ENCODE results near the gene TACC2. TPM values are rescaled to one million over a fixed set of nuclear protein-coding genes. Genes with fewer than 3 reads are reported as not detected.
"Not testable (repeated sequence)": the region's sequence is repeated elsewhere in the genome, so short reads cannot be mapped to it uniquely, and the experiment has no call there.

The TACC2 gene
- polyA plus RNA-seq, 3 donors, result 13.0 to 34.9 (median 19.5) TPM

GRCh38 chr10:122102146-122102868 is 113.3 kb downstream of the TACC2 start:
- WGBS, 3 donors, result 81 to 92% (median 83%) methylated on average over 15 of the region's 15 CpGs
- no peak overlapping the region for H3K27ac ChIP-seq (ENCODE audit: low read depth, low read length)

- no peak overlapping the region for H3K27ac ChIP-seq (ENCODE audit: low read depth, low read length)
- 86 to 96% (median 86%) methylated on average over 3 of the region's 3 CpGs for WGBS, 3 donors
Measured at GRCh38 chr10:122102869-122103525, 114.0 kb downstream of the TACC2 start.

GRCh38 chr10:122103592-122103991 is 114.6 kb downstream of the TACC2 start:
- no peak overlapping the region for H3K27ac ChIP-seq (ENCODE audit: low read depth, low read length)
- 86 to 93% (median 88%) methylated on average over 4 of the region's 4 CpGs for WGBS, 3 donors

DNA sequence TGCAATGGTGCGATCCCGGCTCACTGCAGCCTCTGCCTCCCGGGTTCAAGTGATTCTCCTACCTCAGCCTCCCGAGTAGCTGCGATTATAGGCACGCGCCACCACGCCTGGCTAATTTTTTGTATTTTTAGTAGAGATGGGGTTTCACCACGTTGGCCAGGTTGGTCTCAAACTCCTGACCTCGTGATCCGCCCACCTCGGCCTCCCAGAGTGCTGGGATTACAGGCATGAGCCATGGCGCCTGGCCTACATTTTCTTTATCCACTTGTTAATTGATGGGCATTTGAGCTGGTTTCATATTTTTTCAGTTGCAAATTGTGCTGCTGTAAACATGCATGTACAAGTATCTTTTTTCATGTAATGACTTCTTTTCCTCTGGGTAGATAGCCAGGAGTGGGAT is 119.8 kb downstream of the TACC2 start:
- not testable (repeated sequence) for H3K27ac ChIP-seq (ENCODE audit: low read depth, low read length)
- WGBS, 3 donors, result 92 to 96% (median 94%) methylated on average over 13 of the region's 13 CpGs

DNA sequence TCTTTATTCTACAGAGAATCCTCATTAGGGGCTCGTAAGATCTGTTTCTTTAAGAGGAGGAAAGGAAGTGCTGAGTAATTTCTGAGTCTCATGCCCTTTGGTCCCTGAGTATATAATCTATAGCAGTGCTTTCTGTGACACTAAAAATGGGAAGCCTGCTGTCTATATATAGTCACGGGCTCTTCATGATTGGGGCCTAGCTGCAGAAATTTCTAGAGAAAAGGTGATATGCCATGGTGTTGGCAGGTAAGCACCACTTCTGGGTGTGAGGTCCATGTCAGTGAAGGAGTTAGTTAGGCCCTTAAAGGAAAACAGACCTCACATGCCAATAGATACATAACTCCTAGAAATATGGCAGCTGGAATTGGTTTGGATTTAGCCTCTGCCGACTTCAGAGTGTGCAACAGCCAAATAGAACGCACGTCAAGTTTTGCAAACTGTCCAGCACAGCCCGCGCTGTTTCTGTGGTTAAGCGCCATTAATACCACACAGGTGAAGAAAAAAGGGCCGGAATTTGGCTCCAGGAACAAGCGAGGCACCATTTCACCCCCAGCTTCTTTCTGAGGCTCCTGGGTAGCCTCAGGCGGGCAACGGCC is 123.2 kb downstream of the TACC2 start:
- peak overlapping the region; percentile 44 for H3K27ac ChIP-seq (ENCODE audit: low read depth, low read length)
- WGBS, 3 donors, result 17 to 31% (median 24%) methylated on average over 12 of the region's 12 CpGs

- H3K27ac ChIP-seq (ENCODE audit: low read depth, low read length), result peak overlapping the region; percentile 96
- 0 to 1% (median 1%) methylated on average over 51 to 62 of the region's 63 CpGs for WGBS, 3 donors
Measured at GRCh38 chr10:122112625-122113160, 123.7 kb downstream of the TACC2 start.

DNA sequence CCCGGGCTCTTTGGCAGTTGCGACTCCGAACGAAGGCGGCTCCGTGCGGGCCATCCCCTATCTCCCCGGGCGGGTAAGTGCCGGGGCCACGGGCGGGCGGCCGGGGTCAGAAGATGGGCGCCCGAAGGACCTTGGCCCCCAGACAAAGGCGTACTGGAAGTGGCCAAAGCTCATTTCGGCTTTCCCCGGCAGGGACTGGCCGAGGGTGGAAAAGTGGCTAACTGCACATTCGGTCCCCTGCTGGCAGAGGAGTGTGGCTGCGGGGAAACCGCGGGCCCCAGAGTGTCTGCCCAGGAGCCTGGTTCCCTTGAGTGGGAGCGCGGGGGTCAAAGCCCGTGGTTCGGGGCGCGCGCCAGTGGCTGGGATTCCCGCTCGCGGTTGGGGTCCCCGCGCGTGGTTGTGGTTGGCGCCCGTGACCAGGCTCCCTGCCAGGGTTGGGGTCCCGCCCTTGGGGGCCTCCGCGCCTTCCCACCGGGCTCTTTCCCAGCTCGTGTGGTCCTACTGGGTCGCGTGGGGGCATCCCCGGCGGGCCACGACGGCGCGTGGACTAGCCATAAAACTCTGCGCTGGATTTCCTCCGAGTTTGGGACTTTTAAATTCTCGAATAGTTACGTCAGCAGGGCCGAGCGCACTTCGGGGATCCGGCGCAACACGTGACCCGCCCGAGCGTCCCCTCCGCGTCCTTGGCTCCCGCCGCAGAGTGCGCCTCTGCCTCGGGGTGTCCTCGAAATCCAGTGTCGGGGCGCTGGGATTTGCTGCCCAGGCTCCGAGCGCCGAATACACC is 124.4 kb downstream of the TACC2 start:
- H3K27ac ChIP-seq (ENCODE audit: low read depth, low read length), result peak overlapping the region; percentile 96
- WGBS, 3 donors, result 1 to 2% (median 1%) methylated on average over 68 to 77 of the region's 77 CpGs

DNA sequence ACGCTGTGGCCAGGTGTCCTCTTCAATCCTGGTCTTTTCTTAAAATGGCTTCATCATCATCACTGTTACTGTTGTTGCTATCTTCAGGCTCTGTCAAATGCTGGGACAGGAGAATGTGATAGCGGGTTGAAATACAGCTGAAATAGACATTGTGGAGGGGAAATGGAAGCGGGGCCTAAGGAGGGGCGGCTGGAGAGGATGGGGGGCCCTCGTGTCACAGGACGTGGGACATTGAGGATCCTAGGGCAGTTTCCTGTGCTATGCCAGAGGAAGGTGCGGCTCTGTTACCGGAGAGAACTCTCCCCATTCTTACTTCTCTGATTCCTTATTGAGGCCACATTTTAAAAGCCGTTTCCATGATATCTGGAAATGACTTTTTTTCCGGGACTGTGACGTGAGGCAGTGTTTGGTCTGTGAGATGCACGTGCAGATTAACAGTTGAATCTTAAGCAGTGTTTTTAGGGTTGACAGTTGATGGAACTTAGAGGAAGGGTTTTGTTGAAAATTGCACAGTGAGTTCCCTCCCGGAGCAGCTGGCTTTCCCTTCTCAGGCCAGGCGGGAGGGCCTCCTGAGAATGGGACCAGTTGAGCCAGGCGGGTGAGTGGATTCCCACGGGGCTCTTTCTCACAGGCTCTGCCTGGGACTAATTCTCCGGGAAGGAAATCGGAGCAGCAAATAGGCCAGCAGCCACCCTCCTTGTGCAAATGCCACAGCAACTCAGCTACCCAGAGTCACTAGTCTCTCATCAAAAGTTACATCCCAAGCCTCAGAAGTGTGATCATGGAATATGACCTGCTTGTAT is 125.2 kb downstream of the TACC2 start:
- H3K27ac ChIP-seq (ENCODE audit: low read depth, low read length), result peak overlapping the region; percentile 96
- 26 to 55% (median 42%) methylated on average over 18 of the region's 18 CpGs for WGBS, 3 donors

GRCh38 chr10:122115874-122116273 is 126.9 kb downstream of the TACC2 start:
- no peak overlapping the region for H3K27ac ChIP-seq (ENCODE audit: low read depth, low read length)
- 65 to 72% (median 69%) methylated on average over 4 of the region's 4 CpGs for WGBS, 3 donors

DNA sequence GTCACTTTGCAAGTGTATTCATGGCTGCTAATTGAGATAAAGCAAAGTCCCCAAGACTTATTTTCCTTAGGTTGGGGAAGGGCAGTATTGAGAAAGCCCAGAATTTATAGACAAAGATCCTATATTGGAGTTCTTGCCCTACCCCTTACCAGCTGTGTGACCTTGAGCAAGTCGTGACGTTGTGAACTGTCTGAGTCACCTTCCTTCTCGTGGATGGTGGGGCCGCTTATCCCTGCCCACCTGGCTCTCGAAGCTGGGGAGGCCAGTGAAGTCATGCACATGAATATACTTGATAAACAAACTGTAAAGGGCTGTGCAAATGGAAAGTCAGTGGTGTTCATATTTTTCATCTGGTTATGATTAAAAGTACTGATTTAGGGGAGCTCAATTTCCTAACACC is 127.4 kb downstream of the TACC2 start:
- H3K27ac ChIP-seq (ENCODE audit: low read depth, low read length), result no peak overlapping the region
- 27 to 66% (median 65%) methylated on average over 5 of the region's 5 CpGs for WGBS, 3 donors

DNA sequence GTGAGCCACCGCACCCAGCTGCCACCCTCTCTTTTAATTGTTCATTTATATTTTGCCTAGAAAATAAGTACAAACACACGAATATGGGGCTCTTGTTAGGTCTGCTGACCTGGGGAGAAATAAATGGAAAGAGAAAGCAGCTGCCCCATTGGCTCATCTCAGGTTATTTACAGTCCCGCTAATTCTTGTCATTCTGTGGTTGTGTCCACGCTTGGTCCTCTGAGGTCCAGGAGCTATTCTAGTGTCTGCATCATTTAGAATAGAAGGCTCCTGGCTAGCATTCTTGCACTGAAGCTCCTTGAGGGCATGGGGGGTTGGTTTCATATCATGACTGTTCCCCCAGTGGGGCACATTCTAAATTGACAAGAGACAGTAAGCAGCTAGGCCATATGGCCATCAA is 128.5 kb downstream of the TACC2 start:
- no peak overlapping the region for H3K27ac ChIP-seq (ENCODE audit: low read depth, low read length)
- WGBS, 3 donors, result 88 to 97% (median 90%) methylated on average over 4 of the region's 4 CpGs

DNA sequence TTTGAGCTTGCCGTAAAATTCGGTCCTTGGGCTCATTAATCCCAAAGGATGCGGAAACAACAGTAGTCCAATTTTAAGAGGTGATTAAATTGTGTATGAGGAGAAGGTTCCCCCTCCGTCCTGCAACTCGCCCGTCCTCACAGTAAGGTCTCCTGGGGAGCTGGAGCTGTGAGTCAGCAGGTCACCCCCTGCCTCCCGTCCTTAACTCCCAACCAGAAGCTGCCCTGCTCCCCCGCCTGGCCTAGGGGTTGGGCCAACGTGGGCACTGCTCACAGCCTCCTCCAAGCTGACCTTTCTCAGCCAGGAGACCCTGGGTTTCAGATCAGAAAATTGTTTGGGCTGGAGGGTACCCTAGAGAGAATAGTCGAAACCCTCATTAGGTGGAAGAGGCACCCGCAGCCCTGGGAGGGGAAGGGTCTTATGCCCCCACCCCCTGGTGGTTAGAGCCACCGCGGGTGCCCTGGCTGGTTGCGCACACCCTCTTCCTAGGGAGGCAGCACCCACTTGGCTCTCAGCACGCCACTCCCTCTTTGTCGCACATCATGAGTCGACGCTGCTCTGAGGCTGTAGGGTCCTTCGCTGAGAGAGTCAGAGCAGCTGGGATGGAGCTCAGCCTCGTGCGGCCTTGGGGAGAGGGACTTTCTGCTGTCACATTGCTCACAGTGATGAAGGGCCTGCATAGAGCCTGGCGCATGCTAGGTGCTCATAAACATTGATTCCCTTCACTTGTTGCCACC is 131.2 kb downstream of the TACC2 start:
- WGBS, 3 donors, result 84 to 87% (median 84%) methylated on average over 22 of the region's 22 CpGs
- no peak overlapping the region for H3K27ac ChIP-seq (ENCODE audit: low read depth, low read length)

DNA sequence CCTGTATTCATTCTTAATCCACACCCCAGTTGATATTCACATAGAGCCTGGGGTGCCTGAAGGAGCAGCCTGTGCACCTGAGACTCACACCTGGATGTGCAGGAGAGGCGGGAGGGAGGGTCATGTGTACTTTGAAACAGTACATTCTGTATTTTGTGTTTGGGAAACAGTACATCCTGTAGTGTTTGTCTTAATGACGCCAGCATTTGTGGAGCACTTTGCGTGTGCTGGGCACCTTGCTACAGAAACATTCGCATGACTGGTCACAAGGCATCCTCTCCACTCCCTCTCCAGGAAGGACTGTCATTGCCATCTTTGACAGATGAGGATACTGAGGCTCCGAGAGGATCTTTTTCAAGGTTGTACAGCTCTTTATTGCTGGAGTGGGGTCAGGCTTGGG is 132.1 kb downstream of the TACC2 start:
- WGBS, 3 donors, result 91 to 95% (median 91%) methylated on average over 5 of the region's 5 CpGs
- no peak overlapping the region for H3K27ac ChIP-seq (ENCODE audit: low read depth, low read length)

GRCh38 chr10:122122493-122122892 is 133.5 kb downstream of the TACC2 start:
- WGBS, 3 donors, result 61 to 80% (median 75%) methylated on average over 8 of the region's 8 CpGs
- H3K27ac ChIP-seq (ENCODE audit: low read depth, low read length), result no peak overlapping the region

DNA sequence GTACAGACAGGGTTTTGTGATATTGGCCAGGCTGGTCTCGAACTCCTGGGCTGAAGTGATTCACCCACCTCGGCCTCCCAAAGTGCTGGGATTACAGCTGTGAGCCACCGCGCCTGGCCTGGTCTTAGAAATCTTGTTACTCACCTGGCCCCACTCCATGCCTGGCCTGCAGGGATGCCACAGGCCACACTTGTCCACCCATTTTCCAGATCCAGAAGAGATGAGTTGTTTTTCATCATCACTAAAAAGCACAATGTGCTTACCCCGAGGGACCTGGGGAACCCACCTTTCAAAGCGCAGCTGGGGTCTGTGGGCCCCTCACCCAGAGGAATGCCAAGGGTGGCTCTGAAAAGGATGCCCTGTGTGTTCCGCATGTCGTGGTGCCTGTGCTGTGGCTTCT is 134.2 kb downstream of the TACC2 start:
- 82 to 90% (median 83%) methylated on average over 8 of the region's 8 CpGs for WGBS, 3 donors
- no peak overlapping the region for H3K27ac ChIP-seq (ENCODE audit: low read depth, low read length)

- H3K27ac ChIP-seq (ENCODE audit: low read depth, low read length), result no peak overlapping the region
- 88 to 90% (median 89%) methylated on average over 9 of the region's 9 CpGs for WGBS, 3 donors
Measured at GRCh38 chr10:122124342-122124741, 135.4 kb downstream of the TACC2 start.

- no peak overlapping the region for H3K27ac ChIP-seq (ENCODE audit: low read depth, low read length)
- WGBS, 3 donors, result 75 to 85% (median 81%) methylated on average over 7 of the region's 7 CpGs
Measured at GRCh38 chr10:122124808-122125207, 135.8 kb downstream of the TACC2 start.

All from adipose tissue (tissue), 3 donors.